GM12878 (cell line): Measurements from ENCODE around the gene ATP2C1. TPM values are rescaled to one million over a fixed set of nuclear protein-coding genes. Genes with fewer than 3 reads are reported as not detected.

ENCODE experiments used
- ATAC-seq: fragments of 200-7000 bp; cut with Tn5 transposase; 3 replicates; pipeline ENCODE4 v1.9.1; 2020; ENCODE audit warnings: mild to moderate bottlenecking, moderate library complexity
- BruUV-seq: library from RNA; stranded (reverse); fragments of 400-500 nt; replicated peaks from 2 replicates; lab custom pipeline; 2021; lab: Mats Ljungman, UMichigan
- CTCF ChIA-PET: fragments of 300-600 bp; sonication (Branson Sonifier 250); formaldehyde crosslinking; extraction: SDS; loops from one replicate; lab custom pipeline; 2021; ENCODE audit warnings: inconsistent platforms; lab: Yijun Ruan, JAX
- POLR2A ChIA-PET: fragments of 350-600 bp; formaldehyde crosslinking; extraction: SDS; loops from one replicate; lab custom pipeline; 2021; ENCODE audit warnings: inconsistent platforms; lab: Charles Lee
- RAD21 ChIA-PET: fragments of 300-600 bp; sonication (Branson Sonifier 250); formaldehyde crosslinking; loops from one replicate; lab custom pipeline; 2023; ENCODE audit warnings: antibody characterized with exemption; ENCODE audit not compliant: unreplicated experiment; lab: Charles Lee
- SMC1A ChIA-PET: fragments of 300-600 bp; sonication (Branson Sonifier 250); formaldehyde crosslinking; loops from one replicate; lab custom pipeline; 2023; ENCODE audit not compliant: unreplicated experiment, uncharacterized antibody; lab: Charles Lee
- DNase-seq: peaks from one replicate; pipeline ENCODE4 v3.0.0-alpha.2; 2011; ENCODE audit warnings: low read depth, low spot score
- FAIRE-seq: peaks from 3 replicates; lab custom pipeline; 2011; peaks lifted over from hg19 to GRCh38; lab: Jason Lieb, UNC
- H2AFZ ChIP-seq: 2 replicates; pipeline ENCODE4 v1.6.0; 2011; ENCODE audit warnings: low read depth, low read length, control low read depth; ENCODE audit not compliant: control insufficient read depth
- H3K27ac ChIP-seq: 2 replicates; pipeline ENCODE4 v1.5.1; 2011; ENCODE audit warnings: control low read depth; ENCODE audit not compliant: control insufficient read depth, insufficient read depth
- H3K27me3 ChIP-seq, 2 experiments: replicated peaks in 1 of 2; 2 replicates each; pipeline versions ENCODE4 v1.6.0 to v1.6.1; 2011; ENCODE audit warnings: low read length in 1 of 2; ENCODE audit not compliant: control insufficient read depth in 2 of 2, insufficient read depth in 2 of 2
- H3K36me3 ChIP-seq, 2 experiments: 2 replicates each; pipeline ENCODE4 v1.5.1; 2011; ENCODE audit warnings: low read length in 1 of 2; ENCODE audit not compliant: control insufficient read depth in 2 of 2, insufficient read depth in 2 of 2
- H3K4me1 ChIP-seq: 2 replicates; pipeline ENCODE4 v1.6.1; 2011; ENCODE audit warnings: mild to moderate bottlenecking, low read length, moderate library complexity, mixed read lengths; ENCODE audit not compliant: control insufficient read depth, insufficient read depth
- H3K4me2 ChIP-seq: 2 replicates; pipeline ENCODE4 v1.6.0; 2011; ENCODE audit warnings: control low read depth; ENCODE audit not compliant: control insufficient read depth, insufficient read depth
- H3K4me3 ChIP-seq: fragments of 200-600 bp; sonication (generic); 2 replicates; pipeline ENCODE4 v1.5.1; 2016
- H3K79me2 ChIP-seq: 2 replicates; pipeline ENCODE4 v1.6.0; 2011; ENCODE audit warnings: low read length; ENCODE audit not compliant: control insufficient read depth, insufficient read depth
- H3K9ac ChIP-seq: 2 replicates; pipeline ENCODE4 v1.8.0; 2011; ENCODE audit warnings: low read length, control low read depth, mixed read lengths; ENCODE audit not compliant: control insufficient read depth, insufficient read depth
- H3K9me3 ChIP-seq: replicated peaks from 3 replicates; pipeline ENCODE4 v1.5.1; 2011; ENCODE audit warnings: mild to moderate bottlenecking, low read length; ENCODE audit not compliant: control insufficient read depth, insufficient read depth
- H4K20me1 ChIP-seq: 2 replicates; pipeline ENCODE4 v1.6.0; 2011; ENCODE audit not compliant: control insufficient read depth, insufficient read depth
- ATF2 ChIP-seq: IDR thresholded peaks from 2 replicates; pipeline ENCODE4 v1.6.1; 2012; ENCODE audit warnings: low read length, inconsistent platforms
- BHLHE40 ChIP-seq, 2 experiments: fragments of 450-650 bp in 1 of 2; IDR thresholded peaks; 2 replicates each; pipeline ENCODE4 v1.6.1; 2011 to 2017; ENCODE audit warnings: low read depth in 2 of 2, borderline replicate concordance in 1 of 2, improper control_type of control experiment in 1 of 2, low read length in 1 of 2, mild to moderate bottlenecking in 1 of 2
- CTCF ChIP-seq, 3 experiments: IDR thresholded peaks in 2 of 3; conservative IDR thresholded peaks in 1 of 3; 2 replicates each; pipeline ENCODE4 v1.5.1; 2011; ENCODE audit warnings: low read depth in 3 of 3, low read length in 3 of 3, mild to moderate bottlenecking in 3 of 3, control low read depth in 2 of 3, moderate library complexity in 2 of 3, inconsistent platforms in 1 of 3, mixed read lengths in 1 of 3; ENCODE audit not compliant: control insufficient read depth in 2 of 3, insufficient read depth in 1 of 3; ENCODE audit errors: extremely low read depth in 1 of 3
- EZH2 ChIP-seq: IDR thresholded peaks from 2 replicates; pipeline ENCODE4 v1.6.1; 2012; ENCODE audit warnings: low read depth, mild to moderate bottlenecking, control low read depth, inconsistent platforms, low read length, borderline replicate concordance; ENCODE audit not compliant: control insufficient read depth
- PKNOX1 ChIP-seq: fragments of 450-650 bp; IDR thresholded peaks from 2 replicates; pipeline ENCODE4 v1.6.1; 2016; ENCODE audit warnings: mild to moderate bottlenecking
- SMC3 ChIP-seq: IDR thresholded peaks from 2 replicates; pipeline ENCODE4 v1.6.1; 2011; ENCODE audit warnings: low read length, improper control_type of control experiment, borderline replicate concordance
- ZBTB4 ChIP-seq: fragments of 450-650 bp; formaldehyde crosslinking; IDR thresholded peaks from 2 replicates; pipeline ENCODE4 v1.4.0; 2022; ENCODE audit warnings: mild to moderate bottlenecking, moderate library complexity
- ZNF217 ChIP-seq: fragments of 450-650 bp; IDR thresholded peaks from 2 replicates; pipeline ENCODE4 v1.6.1; 2017; ENCODE audit warnings: antibody characterized with exemption, mild to moderate bottlenecking
- WGBS: methylation state at CpG from one replicate; pipeline ENCODE4 v1.1.6; 2016; ENCODE audit warnings: low lambda C conversion rate; ENCODE audit not compliant: insufficient replicate concordance, insufficient coverage; ENCODE audit errors: missing lambda C conversion rate; 5-methylcytosine and 5-hydroxymethylcytosine counted together
- in situ Hi-C: fragments of 300-500 bp; cut with MboI; formaldehyde crosslinking; loops from 9 replicates; pipeline ENCODE4 v1.14.3; 2018; ENCODE audit warnings: mixed read lengths
- intact Hi-C: fragments of 100-400 bp; cut with micrococcal nuclease; formaldehyde crosslinking; loops from one replicate; pipeline ENCODE4 v1.14.2; 2022; ENCODE audit not compliant: unreplicated experiment
- polyA plus RNA-seq, 11 experiments: library from polyadenylated mRNA; depleted of rRNA in 4 of 11; unstranded in 6 of 11; stranded (reverse) in 5 of 11; fragments of >200 nt; fragmentation: Nextera tagmentation in 4 of 11; fragmentation: Illumina TruSeq in 1 of 11; extraction: Ambion mirVana in 4 of 11; extraction: Trizol in 1 of 11; gene quantifications; 1 replicate in 1 of 11; 2 replicates in 10 of 11; pipeline versions ENCODE4 v1.2.1 to v1.2.3, GENCODE V29; 2011 to 2016; ENCODE audit warnings: inconsistent platforms in 2 of 11, missing spikeins in 2 of 11, low read depth in 1 of 11
- total RNA-seq, 4 experiments: library from RNA; depleted of rRNA in 3 of 4; stranded (reverse); fragments of >200 nt in 3 of 4; fragmentation: Illumina TruSeq in 1 of 4; extraction: Trizol in 1 of 4; gene quantifications; 2 replicates each; pipeline versions ENCODE4 v1.2.1 to v1.2.3, GENCODE V29; 2013 to 2021
- TF ChIP-seq, protein P1 (sequence below): fragments of 450-650 bp; IDR thresholded peaks from 2 replicates; pipeline ENCODE4 v1.6.1; 2017; ENCODE audit warnings: low read depth, mild to moderate bottlenecking, moderate library complexity

ATP2C1 gene
- total and polyA plus RNA-seq, 10 of the 15 experiments (the other 5 are each of a cell fraction or from before 2014, with no cell fraction given): 20.6 to 116 (median 55.1) TPM

GRCh38 chr3:130973406-130973805 is 79.5 kb downstream of the ATP2C1 start:
- H3K27ac ChIP-seq: no peak overlapping the region
- H3K79me2 ChIP-seq: no peaks in the 10 kb centered on the region
- CTCF ChIA-PET: interaction anchor here (2.0 kb wide), 1 partner anchor 10 kb away, joined by 6 read pairs; no protein-coding TSS in a partner anchor
- no peak overlapping the region for H2AFZ ChIP-seq
- H3K9me3 ChIP-seq: 0 out of 3 replicates have a peak, but pooled peaks cover 2% of the 10 kb centered on the region
- DNase-seq: no peak
- no peak overlapping the region for H3K9ac ChIP-seq
- peaks cover 10 to 20% of the 10 kb centered on the region in 2 experiments; a peak in 3 of 4 replicates for H3K36me3 ChIP-seq
- in situ Hi-C loops: no loop called here
- POLR2A ChIA-PET: no interaction called here
- H3K4me1 ChIP-seq: no peaks in the 10 kb centered on the region
- WGBS: 98% methylated on average over 5 of the region's 5 CpGs
- no peak overlapping the region for H3K4me3 ChIP-seq
- RAD21 ChIA-PET: interaction anchor here (0.9 kb wide), 1 partner anchor 81 kb away, joined by 3 read pairs; no protein-coding TSS in a partner anchor
- SMC1A ChIA-PET: interaction anchor here (1.0 kb wide), 1 partner anchor 79 kb away, joined by 3 read pairs; no protein-coding TSS in a partner anchor
- intact Hi-C loops: no loop called here
- no peak for ATAC-seq
- H3K27me3 ChIP-seq: no peaks in the 10 kb centered on the region
- H3K4me2 ChIP-seq: no peak overlapping the region
- H4K20me1 ChIP-seq: no peaks in the 10 kb centered on the region
- no TSS peak for BruUV-seq
- no peak for TF ChIP-seq ATF2
- no peak for TF ChIP-seq CTCF (IDR thresholded peaks at IDR 0.05 in 2 of 3, conservative IDR thresholded peaks at IDR 0.05 in 1 of 3; ENCODE audit: control insufficient read depth in 2 of 3, extremely low read depth in 1 of 3, insufficient read depth in 1 of 3, low read depth in 3 of 3, low read length in 3 of 3)
- no peak for TF ChIP-seq PKNOX1
- TF ChIP-seq ZBTB4 (CRISPR knock-in tag): no peak
- no peak for TF ChIP-seq EZH2
- TF ChIP-seq SMC3: no peak
- TF ChIP-seq, protein P1, sequence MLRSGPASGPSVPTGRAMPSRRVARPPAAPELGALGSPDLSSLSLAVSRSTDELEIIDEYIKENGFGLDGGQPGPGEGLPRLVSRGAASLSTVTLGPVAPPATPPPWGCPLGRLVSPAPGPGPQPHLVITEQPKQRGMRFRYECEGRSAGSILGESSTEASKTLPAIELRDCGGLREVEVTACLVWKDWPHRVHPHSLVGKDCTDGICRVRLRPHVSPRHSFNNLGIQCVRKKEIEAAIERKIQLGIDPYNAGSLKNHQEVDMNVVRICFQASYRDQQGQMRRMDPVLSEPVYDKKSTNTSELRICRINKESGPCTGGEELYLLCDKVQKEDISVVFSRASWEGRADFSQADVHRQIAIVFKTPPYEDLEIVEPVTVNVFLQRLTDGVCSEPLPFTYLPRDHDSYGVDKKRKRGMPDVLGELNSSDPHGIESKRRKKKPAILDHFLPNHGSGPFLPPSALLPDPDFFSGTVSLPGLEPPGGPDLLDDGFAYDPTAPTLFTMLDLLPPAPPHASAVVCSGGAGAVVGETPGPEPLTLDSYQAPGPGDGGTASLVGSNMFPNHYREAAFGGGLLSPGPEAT: no peak
- no peak for TF ChIP-seq ZNF217
- TF ChIP-seq BHLHE40 (IDR thresholded peaks at IDR 0.05; ENCODE audit: borderline replicate concordance in 1 of 2, low read depth in 2 of 2, low read length in 1 of 2): no peak
- no peak for FAIRE-seq
